ENCODE measurements around the gene SLAMF9. TPM values are rescaled to one million over a fixed set of nuclear protein-coding genes. Genes with fewer than 3 reads are reported as not detected.
A peak's percentile ranks its signal among the peaks of the same experiment; 100 is the strongest.

Gene SLAMF9
- total RNA-seq, 2 experiments from 2014 or later: not detected

DNA sequence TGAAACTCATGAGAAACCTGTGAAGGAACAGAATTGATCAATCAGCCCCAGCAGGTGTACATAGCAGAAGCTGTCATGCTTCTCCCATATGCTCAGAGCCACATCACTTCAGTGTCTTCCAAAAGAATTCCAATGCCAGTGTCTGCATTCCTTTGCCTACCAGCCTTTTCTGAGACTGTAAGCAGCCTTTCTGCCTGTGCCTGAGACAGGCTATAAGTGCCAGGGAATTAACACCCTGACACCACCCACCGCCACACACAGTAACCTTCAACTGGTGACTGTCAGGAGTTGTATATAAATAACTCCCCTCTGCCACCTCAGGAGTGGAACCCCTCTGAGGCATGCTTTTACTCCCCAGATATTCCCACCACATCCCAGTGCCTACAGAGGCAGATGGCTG, 38.1 kb upstream of the SLAMF9 start:
- intact Hi-C loops (cut with micrococcal nuclease; ENCODE audit: unreplicated experiment): no loop called here
- no peak overlapping the region for H2AFZ ChIP-seq (ENCODE audit: low read length)
- DNase-seq (ENCODE audit: low spot score): no peak
- H3K27ac ChIP-seq (ENCODE audit: low read depth, low read length, poor library complexity, severe bottlenecking): no peak overlapping the region
- no peaks in the 10 kb centered on the region for H3K9me3 ChIP-seq (ENCODE audit: low read length)
- no peaks in the 10 kb centered on the region for H3K9me2 ChIP-seq (ENCODE audit: insufficient read depth, low read length)
- no peaks in the 10 kb centered on the region for H3K79me2 ChIP-seq (ENCODE audit: insufficient read depth, low read depth, low read length)
- ChIA-PET CTCF (ENCODE audit: unreplicated experiment) (no interaction called here), POLR2A (interaction anchor here (0.5 to 1.1 kb wide), 3 partner anchors 10 to 127 kb away, joined by 3 read pairs; no protein-coding TSS in a partner anchor)
- H4K20me1 ChIP-seq (ENCODE audit: insufficient read depth, low read length): no peaks in the 10 kb centered on the region
- H3K36me3 ChIP-seq (ENCODE audit: insufficient read depth, low read length): no peaks in the 10 kb centered on the region
- BruUV-seq (replicated peaks): no TSS peak
- no peaks in the 10 kb centered on the region for H3K4me1 ChIP-seq (ENCODE audit: insufficient read depth, low read length, poor library complexity, severe bottlenecking)
- no peak overlapping the region for H3K4me3 ChIP-seq (ENCODE audit: low read depth, low read length, poor library complexity, severe bottlenecking)
- TF ChIP-seq, protein P1, sequence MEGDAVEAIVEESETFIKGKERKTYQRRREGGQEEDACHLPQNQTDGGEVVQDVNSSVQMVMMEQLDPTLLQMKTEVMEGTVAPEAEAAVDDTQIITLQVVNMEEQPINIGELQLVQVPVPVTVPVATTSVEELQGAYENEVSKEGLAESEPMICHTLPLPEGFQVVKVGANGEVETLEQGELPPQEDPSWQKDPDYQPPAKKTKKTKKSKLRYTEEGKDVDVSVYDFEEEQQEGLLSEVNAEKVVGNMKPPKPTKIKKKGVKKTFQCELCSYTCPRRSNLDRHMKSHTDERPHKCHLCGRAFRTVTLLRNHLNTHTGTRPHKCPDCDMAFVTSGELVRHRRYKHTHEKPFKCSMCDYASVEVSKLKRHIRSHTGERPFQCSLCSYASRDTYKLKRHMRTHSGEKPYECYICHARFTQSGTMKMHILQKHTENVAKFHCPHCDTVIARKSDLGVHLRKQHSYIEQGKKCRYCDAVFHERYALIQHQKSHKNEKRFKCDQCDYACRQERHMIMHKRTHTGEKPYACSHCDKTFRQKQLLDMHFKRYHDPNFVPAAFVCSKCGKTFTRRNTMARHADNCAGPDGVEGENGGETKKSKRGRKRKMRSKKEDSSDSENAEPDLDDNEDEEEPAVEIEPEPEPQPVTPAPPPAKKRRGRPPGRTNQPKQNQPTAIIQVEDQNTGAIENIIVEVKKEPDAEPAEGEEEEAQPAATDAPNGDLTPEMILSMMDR (conservative IDR thresholded peaks at IDR 0.05; ENCODE audit: low read length): no peak
- TF ChIP-seq EZH2phosphoT487 (IDR thresholded peaks at IDR 0.05; ENCODE audit: borderline replicate concordance, low read depth, low read length): no peak
- no peak overlapping the region for H3K4me2 ChIP-seq (ENCODE audit: low read length)

DNA sequence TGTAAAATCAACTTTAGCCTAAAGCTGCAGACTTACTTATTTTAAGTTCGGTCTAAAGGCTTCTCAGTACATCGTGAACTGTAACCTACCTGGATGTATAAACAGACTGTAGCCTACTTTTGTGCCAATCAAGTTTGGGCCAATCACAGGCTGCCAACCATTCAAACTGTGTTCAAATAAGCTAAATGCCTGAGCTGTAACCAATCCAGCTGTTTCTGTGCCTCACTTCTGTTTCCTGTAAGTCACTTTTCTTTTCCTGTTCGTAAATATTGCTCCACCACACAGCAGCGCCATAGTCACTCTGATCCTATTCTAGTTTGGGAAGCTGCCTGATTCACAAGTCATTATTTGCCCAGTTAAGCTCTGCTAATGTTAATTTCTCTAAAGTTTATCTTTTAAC, 37.5 kb upstream of the SLAMF9 start:
- peak overlapping the region; percentile 17; the same call in 1 of the 2 replicates for H2AFZ ChIP-seq (ENCODE audit: low read length)
- H4K20me1 ChIP-seq (ENCODE audit: insufficient read depth, low read length): no peaks in the 10 kb centered on the region
- TF ChIP-seq, protein P1 (conservative IDR thresholded peaks at IDR 0.05; ENCODE audit: low read length): no peak
- TF ChIP-seq EZH2phosphoT487 (IDR thresholded peaks at IDR 0.05; ENCODE audit: borderline replicate concordance, low read depth, low read length): no peak
- no peak overlapping the region for H3K27ac ChIP-seq (ENCODE audit: low read depth, low read length, poor library complexity, severe bottlenecking)
- no peaks in the 10 kb centered on the region for H3K4me1 ChIP-seq (ENCODE audit: insufficient read depth, low read length, poor library complexity, severe bottlenecking)
- CTCF ChIA-PET (ENCODE audit: unreplicated experiment): no interaction called here
- H3K9me3 ChIP-seq (ENCODE audit: low read length): no peaks in the 10 kb centered on the region
- H3K79me2 ChIP-seq (ENCODE audit: insufficient read depth, low read depth, low read length): no peaks in the 10 kb centered on the region
- no peaks in the 10 kb centered on the region for H3K36me3 ChIP-seq (ENCODE audit: insufficient read depth, low read length)
- DNase-seq (ENCODE audit: low spot score): peak; percentile 8
- intact Hi-C loops (cut with micrococcal nuclease; ENCODE audit: unreplicated experiment): no loop called here
- no peaks in the 10 kb centered on the region for H3K9me2 ChIP-seq (ENCODE audit: insufficient read depth, low read length)
- H3K4me3 ChIP-seq (ENCODE audit: low read depth, low read length, poor library complexity, severe bottlenecking): no peak overlapping the region
- POLR2A ChIA-PET: interaction anchor here (0.7 to 1.1 kb wide), 2 partner anchors 10 to 127 kb away, joined by 3 read pairs; no protein-coding TSS in a partner anchor
- no peak overlapping the region for H3K4me2 ChIP-seq (ENCODE audit: low read length)
- BruUV-seq (replicated peaks): no TSS peak

DNA sequence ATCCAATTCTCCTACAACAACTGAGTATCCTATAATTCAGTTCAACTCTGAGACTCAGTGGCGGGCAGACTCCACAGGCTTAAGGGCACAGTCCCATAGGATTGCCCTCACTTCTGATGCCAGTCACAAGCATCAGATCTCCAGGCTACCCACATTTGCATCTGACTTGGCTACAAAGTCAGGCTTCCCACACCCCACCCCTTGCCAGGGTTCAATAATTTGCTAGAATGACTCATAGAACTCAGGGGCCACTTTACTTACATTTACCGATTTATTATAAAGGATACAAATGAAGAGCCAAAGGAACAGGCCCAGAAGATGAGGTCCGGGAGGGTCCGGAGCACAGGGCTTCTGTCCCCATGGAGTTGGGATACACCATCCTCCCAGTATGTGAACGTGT, 36.0 kb upstream of the SLAMF9 start:
- TF ChIP-seq, protein P1 (conservative IDR thresholded peaks at IDR 0.05; ENCODE audit: low read length): no peak
- TF ChIP-seq EZH2phosphoT487 (IDR thresholded peaks at IDR 0.05; ENCODE audit: borderline replicate concordance, low read depth, low read length): no peak
- Histone ChIP-seq H3K4me1 (ENCODE audit: insufficient read depth, low read length, poor library complexity, severe bottlenecking) (no peaks in the 10 kb centered on the region), H3K4me2 (ENCODE audit: low read length) (no peak overlapping the region), H3K27ac (ENCODE audit: low read depth, low read length, poor library complexity, severe bottlenecking) (no peak overlapping the region), H3K9me3 (ENCODE audit: low read length) (no peaks in the 10 kb centered on the region), H3K4me3 (ENCODE audit: low read depth, low read length, poor library complexity, severe bottlenecking) (no peak overlapping the region), H4K20me1 (ENCODE audit: insufficient read depth, low read length) (no peaks in the 10 kb centered on the region), H3K9me2 (ENCODE audit: insufficient read depth, low read length) (no peaks in the 10 kb centered on the region), H2AFZ (ENCODE audit: low read length) (no peak overlapping the region), H3K79me2 (ENCODE audit: insufficient read depth, low read depth, low read length) (no peaks in the 10 kb centered on the region), H3K36me3 (ENCODE audit: insufficient read depth, low read length) (no peaks in the 10 kb centered on the region)
- no peak for DNase-seq (ENCODE audit: low spot score)
- BruUV-seq (replicated peaks): no TSS peak
- CTCF ChIA-PET (ENCODE audit: unreplicated experiment): no interaction called here
- POLR2A ChIA-PET: no interaction called here
- intact Hi-C loops (cut with micrococcal nuclease; ENCODE audit: unreplicated experiment): no loop called here

Data from OCI-LY7 (cell line).